ENCODE measurements around the gene PPP4R2. TPM values are rescaled to one million over a fixed set of nuclear protein-coding genes. Genes with fewer than 3 reads are reported as not detected.

Gene PPP4R2
- total and polyA plus RNA-seq, 10 of the 15 experiments (the other 5 are each of a cell fraction or from before 2014, with no cell fraction given), result 16.7 to 83.4 (median 38.9) TPM

DNA sequence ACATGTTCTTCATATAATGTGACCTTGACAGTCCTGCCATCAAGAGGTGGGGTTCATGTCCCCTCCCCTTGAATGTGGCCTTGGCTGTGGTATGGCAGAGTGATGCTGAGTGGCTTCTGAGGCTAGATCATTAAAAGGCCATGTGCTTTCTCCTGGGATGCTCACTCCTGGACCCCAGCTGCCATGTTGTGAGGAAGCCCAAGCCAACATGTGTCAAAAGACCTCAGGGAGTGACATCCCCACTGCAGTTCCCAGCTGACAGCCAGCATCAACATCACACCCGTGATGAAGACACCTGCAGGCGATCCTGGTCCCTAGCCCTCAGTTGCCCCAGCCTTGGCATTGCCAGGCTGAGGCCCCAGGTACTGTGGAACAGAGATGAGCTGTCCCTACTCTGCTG lies 101.4 kb downstream of the PPP4R2 start:
- no peak overlapping the region for H3K9ac ChIP-seq (ENCODE audit: control insufficient read depth, insufficient read depth, low read length)
- CTCF ChIA-PET, result no interaction called here
- FAIRE-seq (no peak), DNase-seq (ENCODE audit: low read depth, low spot score) (no peak), ATAC-seq (no peak)
- WGBS (ENCODE audit: insufficient coverage, insufficient replicate concordance, low lambda C conversion rate, missing lambda C conversion rate), result 0% methylated on average over 2 of the region's 2 CpGs
- intact Hi-C loops (cut with micrococcal nuclease; ENCODE audit: unreplicated experiment), result no loop called here
- no peaks in the 10 kb centered on the region for H3K4me1 ChIP-seq (ENCODE audit: control insufficient read depth, insufficient read depth, low read length)
- no peak overlapping the region for H2AFZ ChIP-seq (ENCODE audit: control insufficient read depth, low read depth, low read length)
- BruUV-seq (replicated peaks), result no TSS peak
- no peak overlapping the region for H3K27ac ChIP-seq (ENCODE audit: control insufficient read depth, insufficient read depth)
- H3K36me3 ChIP-seq (ENCODE audit: control insufficient read depth in 2 of 2, insufficient read depth in 2 of 2, low read length in 1 of 2), result no peaks in the 10 kb centered on the region
- no peak overlapping the region for H3K4me2 ChIP-seq (ENCODE audit: control insufficient read depth, insufficient read depth)
- POLR2A ChIA-PET, result no interaction called here
- H3K79me2 ChIP-seq (ENCODE audit: control insufficient read depth, insufficient read depth, low read length), result no peaks in the 10 kb centered on the region
- in situ Hi-C loops (cut with MboI), result loop anchor here (5.0 kb wide), 1 partner anchor 404 kb away; no protein-coding TSS in a partner anchor
- RAD21 ChIA-PET (ENCODE audit: unreplicated experiment), result no interaction called here
- no peaks in the 10 kb centered on the region; a peak in 1 of 4 replicates for H3K27me3 ChIP-seq (replicated peaks in 1 of 2; ENCODE audit: control insufficient read depth in 2 of 2, insufficient read depth in 2 of 2, low read length in 1 of 2)
- H4K20me1 ChIP-seq (ENCODE audit: control insufficient read depth, insufficient read depth), result no peaks in the 10 kb centered on the region
- TF ChIP-seq ZNF384 (IDR thresholded peaks at IDR 0.05; ENCODE audit: borderline replicate concordance, low read depth, low read length), result no peak
- no peak for TF ChIP-seq MEF2B (IDR thresholded peaks at IDR 0.05; ENCODE audit: partially characterized antibody, poor library complexity, severe bottlenecking)
- no peak for TF ChIP-seq SIN3A (IDR thresholded peaks at IDR 0.05; ENCODE audit: low read depth, low read length)
- no peak for TF ChIP-seq PKNOX1 (IDR thresholded peaks at IDR 0.05)
- no peak for TF ChIP-seq SPI1 (IDR thresholded peaks at IDR 0.05; ENCODE audit: borderline replicate concordance, insufficient read depth, low read depth, low read length)
- no peak for TF ChIP-seq YBX1 (IDR thresholded peaks at IDR 0.05)
- TF ChIP-seq CHD1 (IDR thresholded peaks at IDR 0.05; ENCODE audit: low read depth, low read length), result no peak
- TF ChIP-seq NFIC (IDR thresholded peaks at IDR 0.05; ENCODE audit: low read depth, low read length), result no peak
- TF ChIP-seq RUNX3 (IDR thresholded peaks at IDR 0.05; ENCODE audit: low read length), result no peak
- no peak for TF ChIP-seq FOXM1 (IDR thresholded peaks at IDR 0.05; ENCODE audit: low read depth, low read length)
- TF ChIP-seq RBBP5 (conservative IDR thresholded peaks at IDR 0.05), result no peak
- TF ChIP-seq SKIL (IDR thresholded peaks at IDR 0.05; ENCODE audit: low read depth, poor library complexity, severe bottlenecking), result no peak
- TF ChIP-seq FOS (IDR thresholded peaks at IDR 0.05; ENCODE audit: borderline replicate concordance, extremely low read depth, insufficient read length), result no peak
- H3K4me3 ChIP-seq, result no peak overlapping the region
- no peaks in the 10 kb centered on the region for H3K9me3 ChIP-seq (replicated peaks; ENCODE audit: control insufficient read depth, insufficient read depth, low read length)
- SMC1A ChIA-PET (ENCODE audit: uncharacterized antibody, unreplicated experiment), result interaction anchor here (5.9 kb wide), 1 partner anchor 404 kb away, joined by 30 read pairs; no protein-coding TSS in a partner anchor
